A673 (cell line): ENCODE data around the gene UGT1A9. TPM values are rescaled to one million over a fixed set of nuclear protein-coding genes. Genes with fewer than 3 reads are reported as not detected.

ENCODE experiments used
- BruUV-seq: library from RNA; stranded (reverse); fragments of 400-500 nt; replicated peaks from 2 replicates; lab custom pipeline; 2021; lab: Mats Ljungman, UMichigan
- CTCF ChIA-PET: fragments of 300-600 bp; sonication (Branson Sonifier 250); formaldehyde crosslinking; loops from one replicate; lab custom pipeline; 2022; ENCODE audit warnings: antibody characterized with exemption; lab: Charles Lee
- POLR2A ChIA-PET: fragments of 300-600 bp; sonication (Branson Sonifier 250); formaldehyde crosslinking; loops from one replicate; lab custom pipeline; 2022; ENCODE audit warnings: antibody characterized with exemption; ENCODE audit not compliant: low non-redundant PET; lab: Charles Lee
- DNase-seq: peaks from one replicate; pipeline ENCODE4 v3.0.0-alpha.2; 2015; ENCODE audit warnings: low spot score
- H3K27ac ChIP-seq: fragments of 200-600 bp; sonication (generic); 2 replicates; pipeline ENCODE4 v1.5.1; 2016; ENCODE audit warnings: mixed run types, low read depth, mild to moderate bottlenecking, mixed read lengths, antibody characterized with exemption, low read length; ENCODE audit not compliant: poor library complexity, severe bottlenecking
- H3K27me3 ChIP-seq: fragments of 200-600 bp; sonication (generic); replicated peaks from 2 replicates; pipeline ENCODE4 v1.6.1; 2017; ENCODE audit warnings: mixed run types, low read depth, mild to moderate bottlenecking, mixed read lengths, antibody characterized with exemption, low read length; ENCODE audit not compliant: insufficient read depth, poor library complexity
- H3K36me3 ChIP-seq: fragments of 200-600 bp; sonication (generic); 2 replicates; pipeline ENCODE4 v1.6.1; 2016; ENCODE audit warnings: mixed run types, mild to moderate bottlenecking, mixed read lengths, antibody characterized with exemption, low read length; ENCODE audit not compliant: insufficient read depth, poor library complexity, severe bottlenecking
- H3K4me1 ChIP-seq: fragments of 200-600 bp; sonication (generic); 2 replicates; pipeline ENCODE4 v1.6.1; 2017; ENCODE audit warnings: mixed run types, mild to moderate bottlenecking, mixed read lengths, antibody characterized with exemption, low read length; ENCODE audit not compliant: insufficient read depth, poor library complexity, severe bottlenecking
- H3K4me3 ChIP-seq: fragments of 200-600 bp; sonication (generic); 2 replicates; pipeline ENCODE4 v1.5.1; 2016; ENCODE audit warnings: low read depth, mixed run types, mild to moderate bottlenecking, mixed read lengths, low read length; ENCODE audit not compliant: poor library complexity, severe bottlenecking
- H3K9me3 ChIP-seq: fragments of 200-600 bp; sonication (generic); 2 replicates; pipeline ENCODE4 v1.6.1; 2016; ENCODE audit warnings: mixed run types, low read depth, mild to moderate bottlenecking, mixed read lengths, antibody characterized with exemption, low read length; ENCODE audit not compliant: poor library complexity, severe bottlenecking
- CTCF ChIP-seq: fragments of 300-800, 200-600 bp; sonication (generic); conservative IDR thresholded peaks from 2 replicates; pipeline ENCODE4 v1.5.1; 2017; ENCODE audit warnings: low read depth, mild to moderate bottlenecking, antibody characterized with exemption, low read length, moderate library complexity, mixed read lengths
- EZH2 ChIP-seq: fragments of 200-600 bp; sonication (generic); IDR thresholded peaks from 2 replicates; pipeline ENCODE4 v1.6.1; 2017; ENCODE audit warnings: borderline replicate concordance, low read depth, mild to moderate bottlenecking, mixed read lengths, antibody characterized with exemption, low read length; ENCODE audit not compliant: poor library complexity, severe bottlenecking
- intact Hi-C: fragments of 100-400 bp; cut with micrococcal nuclease; formaldehyde crosslinking; loops from one replicate; pipeline ENCODE4 v1.10.0; 2022; ENCODE audit not compliant: unreplicated experiment
- total RNA-seq: library from RNA; stranded (reverse); gene quantifications from 2 replicates; pipeline ENCODE4 v1.2.3, GENCODE V29; 2021

Gene UGT1A9
- total RNA-seq, 1 experiment from 2014 or later, result not detected

GRCh38 chr2:233817995-233818638 is 146.4 kb downstream of the UGT1A9 start:
- no peak for DNase-seq
- H3K4me3 ChIP-seq, result no peak overlapping the region
- H3K9me3 ChIP-seq, result no peaks in the 10 kb centered on the region
- TF ChIP-seq EZH2 (no peak), CTCF (no peak)
- no TSS peak for BruUV-seq
- H3K27ac ChIP-seq, result no peak overlapping the region
- no peaks in the 10 kb centered on the region for H3K36me3 ChIP-seq
- intact Hi-C loops, result no loop called here
- no peaks in the 10 kb centered on the region for H3K4me1 ChIP-seq
- no peaks in the 10 kb centered on the region for H3K27me3 ChIP-seq
- CTCF ChIA-PET, result no interaction called here
- POLR2A ChIA-PET, result no interaction called here

- CTCF ChIA-PET, result no interaction called here
- H3K27ac ChIP-seq, result no peak overlapping the region
Measured at GRCh38 chr2:233818639-233819621, 147.2 kb downstream of the UGT1A9 start.

More at GRCh38 chr2:233818639-233819621, 147.2 kb downstream of the UGT1A9 start:
- POLR2A ChIA-PET, result no interaction called here
- intact Hi-C loops, result no loop called here
- H3K4me3 ChIP-seq, result no peak overlapping the region
- no peaks in the 10 kb centered on the region for H3K27me3 ChIP-seq
- H3K36me3 ChIP-seq, result no peaks in the 10 kb centered on the region
- BruUV-seq, result no TSS peak
- no peaks in the 10 kb centered on the region for H3K9me3 ChIP-seq
- TF ChIP-seq CTCF, result no peak
- no peak for TF ChIP-seq EZH2
- DNase-seq, result no peak
- no peaks in the 10 kb centered on the region for H3K4me1 ChIP-seq
